ENCODE results near the gene SBK3. TPM values are rescaled to one million over a fixed set of nuclear protein-coding genes. Genes with fewer than 3 reads are reported as not detected.
A peak's percentile ranks its signal among the peaks of the same experiment; 100 is the strongest.

SBK3 gene
- total RNA-seq, 1 experiment from 2014 or later, result not detected

DNA sequence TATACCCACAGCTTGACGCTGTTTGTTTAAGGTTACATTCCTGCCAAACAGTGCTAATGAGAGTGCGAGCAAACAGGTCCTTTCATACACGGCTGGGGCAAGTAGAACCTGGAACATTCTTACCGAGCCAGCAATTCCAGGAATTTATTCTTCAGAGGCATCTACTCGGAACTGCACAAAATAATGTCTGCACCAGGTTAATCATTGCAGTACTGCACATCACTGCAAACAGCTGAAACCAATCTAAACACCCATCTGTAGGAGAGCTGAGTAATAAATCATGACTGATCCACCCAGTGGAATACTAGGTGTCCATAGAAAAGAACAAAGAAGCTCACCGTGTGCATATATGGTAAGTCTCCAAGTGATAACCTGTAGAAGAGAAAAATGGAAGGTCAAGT, 36.5 kb upstream of the SBK3 start:
- ChIA-PET CTCF (interaction anchor here (0.7 kb wide), 1 partner anchor 18 kb away, joined by 4 read pairs; the partner anchor contains the start of gene FIZ1), POLR2A (ENCODE audit: unreplicated experiment) (interaction anchor here (0.5 to 0.7 kb wide), 2 partner anchors 17 to 73 kb away, joined by 3 read pairs; partner anchors contain the start of gene FIZ1)
- DNase-seq (no peak), ATAC-seq (no peak)
- H3K36me3 ChIP-seq (ENCODE audit: low read depth, low read length), result no peaks in the 10 kb centered on the region; the same call in 1 of the 2 replicates
- TF ChIP-seq, protein P1, sequence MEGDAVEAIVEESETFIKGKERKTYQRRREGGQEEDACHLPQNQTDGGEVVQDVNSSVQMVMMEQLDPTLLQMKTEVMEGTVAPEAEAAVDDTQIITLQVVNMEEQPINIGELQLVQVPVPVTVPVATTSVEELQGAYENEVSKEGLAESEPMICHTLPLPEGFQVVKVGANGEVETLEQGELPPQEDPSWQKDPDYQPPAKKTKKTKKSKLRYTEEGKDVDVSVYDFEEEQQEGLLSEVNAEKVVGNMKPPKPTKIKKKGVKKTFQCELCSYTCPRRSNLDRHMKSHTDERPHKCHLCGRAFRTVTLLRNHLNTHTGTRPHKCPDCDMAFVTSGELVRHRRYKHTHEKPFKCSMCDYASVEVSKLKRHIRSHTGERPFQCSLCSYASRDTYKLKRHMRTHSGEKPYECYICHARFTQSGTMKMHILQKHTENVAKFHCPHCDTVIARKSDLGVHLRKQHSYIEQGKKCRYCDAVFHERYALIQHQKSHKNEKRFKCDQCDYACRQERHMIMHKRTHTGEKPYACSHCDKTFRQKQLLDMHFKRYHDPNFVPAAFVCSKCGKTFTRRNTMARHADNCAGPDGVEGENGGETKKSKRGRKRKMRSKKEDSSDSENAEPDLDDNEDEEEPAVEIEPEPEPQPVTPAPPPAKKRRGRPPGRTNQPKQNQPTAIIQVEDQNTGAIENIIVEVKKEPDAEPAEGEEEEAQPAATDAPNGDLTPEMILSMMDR (conservative IDR thresholded peaks at IDR 0.05; ENCODE audit: low read depth, low read length), result no peak
- TF ChIP-seq EZH2phosphoT487 (IDR thresholded peaks at IDR 0.05; ENCODE audit: borderline replicate concordance, low read length) (no peak), EZH2 (IDR thresholded peaks at IDR 0.05; ENCODE audit: low read length, unreplicated experiment) (no peak)
- H3K27me3 ChIP-seq (ENCODE audit: low read length), result no peaks in the 10 kb centered on the region
- H3K9ac ChIP-seq (ENCODE audit: low read length), result no peak overlapping the region
- H3K4me3 ChIP-seq (ENCODE audit: low read length), result no peak overlapping the region
- no peaks in the 10 kb centered on the region for H3F3A ChIP-seq (ENCODE audit: low read length, unreplicated experiment)
- intact Hi-C loops (cut with micrococcal nuclease), result loop anchor here (2.0 kb wide), 2 partner anchors 17 to 33 kb away; partner anchors contain the start of gene FIZ1
- H3K4me2 ChIP-seq (ENCODE audit: low read length), result peak overlapping the region; percentile 88; the same call in 1 of the 2 replicates
- no peaks in the 10 kb centered on the region for H3K9me3 ChIP-seq (ENCODE audit: low read length)
- no peaks in the 10 kb centered on the region for H3K9me2 ChIP-seq (replicated peaks; ENCODE audit: low read length)
- H2AFZ ChIP-seq (ENCODE audit: low read length), result no peak overlapping the region; the same call in 1 of the 2 replicates
- no peaks in the 10 kb centered on the region for H4K20me1 ChIP-seq (ENCODE audit: low read length)
- H3K27ac ChIP-seq (ENCODE audit: low read length), result no peak overlapping the region
- BruUV-seq (replicated peaks), result no TSS peak
- H3K4me1 ChIP-seq (ENCODE audit: insufficient read depth, low read length), result peaks cover 12% of the 10 kb centered on the region
- H3K79me2 ChIP-seq (ENCODE audit: low read length), result peaks cover 24% of the 10 kb centered on the region

DNA sequence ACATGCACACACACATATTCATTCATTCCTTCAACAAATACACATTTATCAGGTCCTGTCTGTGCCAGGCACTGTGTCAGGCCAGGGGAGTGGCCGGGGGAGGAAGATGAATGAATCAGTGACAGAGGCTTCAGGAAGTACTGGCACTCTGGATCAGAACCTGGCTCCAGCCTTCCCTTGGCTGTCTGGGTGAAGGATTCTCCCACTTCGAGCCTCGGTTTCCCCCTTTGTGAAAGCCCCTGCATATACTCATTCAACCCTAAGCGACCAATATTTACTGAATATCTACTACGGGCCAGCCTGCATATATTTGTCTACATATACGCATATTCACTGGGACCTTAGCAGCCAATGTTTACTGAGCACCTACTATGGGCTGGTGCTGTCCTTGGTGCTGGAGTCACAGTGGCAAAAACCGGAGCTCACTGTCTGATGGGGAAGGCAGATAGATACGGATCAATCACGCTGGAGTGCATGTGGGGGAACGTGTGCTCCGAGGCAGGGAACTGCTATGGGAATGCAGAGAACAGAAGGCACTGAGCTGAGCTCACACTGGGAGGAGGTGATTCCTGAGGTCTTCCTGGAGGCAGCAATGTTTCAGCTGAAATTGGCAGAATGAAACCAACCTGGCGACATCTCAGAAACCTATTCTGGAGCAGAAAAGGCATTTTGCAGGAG, 35.9 kb upstream of the SBK3 start:
- peak; percentile 45 for DNase-seq
- H2AFZ ChIP-seq (ENCODE audit: low read length), result peak overlapping the region; percentile 98

More for the DNA sequence above, 35.9 kb upstream of the SBK3 start:
- Histone ChIP-seq H3F3A (ENCODE audit: low read length, unreplicated experiment) (no peaks in the 10 kb centered on the region), H3K9me3 (ENCODE audit: low read length) (no peaks in the 10 kb centered on the region), H3K4me1 (ENCODE audit: insufficient read depth, low read length) (peaks cover 10% of the 10 kb centered on the region), H3K27ac (ENCODE audit: low read length) (no peak overlapping the region), H4K20me1 (ENCODE audit: low read length) (no peaks in the 10 kb centered on the region), H3K9me2 (replicated peaks; ENCODE audit: low read length) (no peaks in the 10 kb centered on the region), H3K9ac (ENCODE audit: low read length) (peak overlapping the region; percentile 98), H3K79me2 (ENCODE audit: low read length) (peaks cover 24% of the 10 kb centered on the region), H3K4me3 (ENCODE audit: low read length) (peak overlapping the region; percentile 93), H3K36me3 (ENCODE audit: low read depth, low read length) (no peaks in the 10 kb centered on the region; the same call in 1 of the 2 replicates), H3K4me2 (ENCODE audit: low read length) (peak overlapping the region; percentile 88), H3K27me3 (ENCODE audit: low read length) (no peaks in the 10 kb centered on the region)
- POLR2A ChIA-PET (ENCODE audit: unreplicated experiment), result interaction anchor here (0.5 to 0.7 kb wide), 2 partner anchors 18 to 73 kb away, joined by 3 read pairs; partner anchors contain the start of gene FIZ1
- intact Hi-C loops (cut with micrococcal nuclease), result loop anchor here (2.0 kb wide), 2 partner anchors 18 to 32 kb away; partner anchors contain the start of gene FIZ1
- CTCF ChIA-PET, result interaction anchor here (0.7 kb wide), 1 partner anchor 18 kb away, joined by 4 read pairs; the partner anchor contains the start of gene FIZ1
- TSS peak; percentile 95 for BruUV-seq (replicated peaks)
- TF ChIP-seq EZH2phosphoT487 (IDR thresholded peaks at IDR 0.05; ENCODE audit: borderline replicate concordance, low read length) (no peak), EZH2 (IDR thresholded peaks at IDR 0.05; ENCODE audit: low read length, unreplicated experiment) (no peak)
- TF ChIP-seq, protein P1 (conservative IDR thresholded peaks at IDR 0.05; ENCODE audit: low read depth, low read length), result no peak
- ATAC-seq, result peak; percentile 14
